Epithelial cell of proximal tubule (primary cell): ENCODE data around the gene HPS3. TPM values are rescaled to one million over a fixed set of nuclear protein-coding genes. Genes with fewer than 3 reads are reported as not detected.

Source experiments
- DNase-seq: peaks from one replicate; pipeline ENCODE4 v3.0.0-alpha.2; 2011; ENCODE audit warnings: low read depth
- H3K4me3 ChIP-seq: 2 replicates; pipeline ENCODE4 v1.5.1; 2011; ENCODE audit warnings: low read depth, mild to moderate bottlenecking, low read length
- CTCF ChIP-seq: conservative IDR thresholded peaks from 2 replicates; pipeline ENCODE4 v1.5.1; 2012; ENCODE audit warnings: low read depth, mild to moderate bottlenecking, low read length
- total RNA-seq: library from RNA; depleted of rRNA; stranded (reverse); fragments of >200 nt; gene quantifications from 2 replicates; pipeline ENCODE4 v1.2.3, GENCODE V29; 2015

The HPS3 gene
- total RNA-seq, 1 donor from 2014 or later, result 32.7 TPM

GRCh38 chr3:149145356-149145755, 15.9 kb downstream of the HPS3 start:
- no peak overlapping the region for H3K4me3 ChIP-seq
- DNase-seq, result no peak
- no peak for TF ChIP-seq CTCF

GRCh38 chr3:149145974-149146373, 16.5 kb downstream of the HPS3 start:
- TF ChIP-seq CTCF, result no peak
- H3K4me3 ChIP-seq, result no peak overlapping the region

GRCh38 chr3:149150436-149150835, 21.0 kb downstream of the HPS3 start:
- no peak overlapping the region for H3K4me3 ChIP-seq
- no peak for TF ChIP-seq CTCF
- no peak for DNase-seq

More at GRCh38 chr3:149145974-149146373, 16.5 kb downstream of the HPS3 start:
- DNase-seq, result no peak

- no peak overlapping the region for H3K4me3 ChIP-seq
- TF ChIP-seq CTCF, result no peak
- DNase-seq, result no peak
These were observed 22.4 kb downstream of the HPS3 start for GRCh38 chr3:149151843-149152242.

GRCh38 chr3:149152420-149152819, 23.0 kb downstream of the HPS3 start:
- no peak for DNase-seq
- no peak overlapping the region for H3K4me3 ChIP-seq
- no peak for TF ChIP-seq CTCF

- no peak overlapping the region for H3K4me3 ChIP-seq
- no peak for TF ChIP-seq CTCF
- DNase-seq, result no peak
These were observed 24.0 kb downstream of the HPS3 start for GRCh38 chr3:149153402-149153801.

- DNase-seq, result no peak
- no peak overlapping the region for H3K4me3 ChIP-seq
- TF ChIP-seq CTCF, result no peak
These were observed 31.4 kb downstream of the HPS3 start for GRCh38 chr3:149160754-149161300.
